HS-27A (cell line): Measurements from ENCODE around the gene RNF180.
A peak's percentile ranks its signal among the peaks of the same experiment; 100 is the strongest.

Source experiments
- DNase-seq: peaks from one replicate; pipeline ENCODE4 v3.0.0-alpha.2; 2012; ENCODE audit warnings: low read depth, missing footprints

The RNF180 gene, protein sequence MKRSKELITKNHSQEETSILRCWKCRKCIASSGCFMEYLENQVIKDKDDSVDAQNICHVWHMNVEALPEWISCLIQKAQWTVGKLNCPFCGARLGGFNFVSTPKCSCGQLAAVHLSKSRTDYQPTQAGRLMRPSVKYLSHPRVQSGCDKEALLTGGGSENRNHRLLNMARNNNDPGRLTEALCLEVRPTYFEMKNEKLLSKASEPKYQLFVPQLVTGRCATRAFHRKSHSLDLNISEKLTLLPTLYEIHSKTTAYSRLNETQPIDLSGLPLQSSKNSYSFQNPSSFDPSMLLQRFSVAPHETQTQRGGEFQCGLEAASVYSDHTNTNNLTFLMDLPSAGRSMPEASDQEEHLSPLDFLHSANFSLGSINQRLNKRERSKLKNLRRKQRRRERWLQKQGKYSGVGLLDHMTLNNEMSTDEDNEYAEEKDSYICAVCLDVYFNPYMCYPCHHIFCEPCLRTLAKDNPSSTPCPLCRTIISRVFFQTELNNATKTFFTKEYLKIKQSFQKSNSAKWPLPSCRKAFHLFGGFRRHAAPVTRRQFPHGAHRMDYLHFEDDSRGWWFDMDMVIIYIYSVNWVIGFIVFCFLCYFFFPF

DNA sequence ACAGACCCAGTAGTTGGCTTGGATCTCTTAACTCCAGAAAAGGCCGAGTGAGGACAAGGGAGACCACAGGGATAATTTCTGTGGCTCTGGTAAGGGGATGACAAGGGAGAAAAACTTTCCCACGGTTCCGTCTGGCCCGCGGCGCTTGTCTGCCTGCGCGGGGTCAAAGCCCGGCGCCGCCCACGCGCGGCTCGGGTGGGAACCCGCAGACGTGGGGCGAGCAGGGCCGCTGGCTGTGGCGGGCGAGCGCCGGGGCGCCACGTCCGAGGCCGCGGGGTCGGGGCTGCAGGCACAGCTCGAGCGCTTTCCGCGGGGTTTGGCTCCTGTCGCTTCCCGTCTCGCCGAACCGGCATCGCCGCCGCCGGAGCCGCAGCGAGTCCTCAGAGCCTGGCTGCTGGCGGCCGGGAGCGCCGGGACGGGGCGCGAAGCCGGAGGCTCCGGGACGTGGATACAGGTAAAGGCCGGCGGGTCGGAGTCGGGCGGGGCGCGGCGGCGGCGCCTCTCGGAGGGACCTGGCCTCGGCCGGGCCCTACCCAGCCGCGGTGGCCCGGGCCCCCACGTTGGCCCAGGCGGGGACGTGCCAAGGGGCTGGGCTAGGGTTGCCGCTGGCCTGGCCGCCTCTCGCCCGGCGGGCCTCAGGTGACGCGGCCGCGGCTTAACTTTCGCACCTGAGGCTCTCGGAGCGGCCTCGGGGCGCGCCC is at the start of gene RNF180:
TSS of gene RNF180 (plus strand) at position 344 of the 701 bp plus-strand sequence. CDS start 34,965 bp downstream, outside the sequence.
- no peak for DNase-seq

DNA sequence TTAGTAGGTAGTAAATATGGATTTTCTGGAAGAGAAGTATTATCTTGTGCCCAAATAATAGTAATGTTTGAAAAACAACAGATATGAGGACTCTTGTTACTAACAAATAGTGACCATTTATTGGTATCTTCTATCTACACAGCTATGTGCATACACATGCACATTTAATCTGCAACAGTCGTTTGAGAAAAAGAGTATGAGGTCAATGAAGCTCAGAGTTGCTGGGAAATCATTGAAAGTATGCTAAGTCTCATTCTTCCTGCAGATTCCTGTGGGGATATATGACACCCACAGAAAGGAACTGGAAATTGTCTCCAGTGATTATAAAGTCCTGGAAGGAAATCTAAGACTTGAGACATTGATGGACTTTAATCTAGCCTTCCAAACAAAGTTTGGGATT is 40.1 kb upstream of the RNF180 start:
- no peak for DNase-seq

DNA sequence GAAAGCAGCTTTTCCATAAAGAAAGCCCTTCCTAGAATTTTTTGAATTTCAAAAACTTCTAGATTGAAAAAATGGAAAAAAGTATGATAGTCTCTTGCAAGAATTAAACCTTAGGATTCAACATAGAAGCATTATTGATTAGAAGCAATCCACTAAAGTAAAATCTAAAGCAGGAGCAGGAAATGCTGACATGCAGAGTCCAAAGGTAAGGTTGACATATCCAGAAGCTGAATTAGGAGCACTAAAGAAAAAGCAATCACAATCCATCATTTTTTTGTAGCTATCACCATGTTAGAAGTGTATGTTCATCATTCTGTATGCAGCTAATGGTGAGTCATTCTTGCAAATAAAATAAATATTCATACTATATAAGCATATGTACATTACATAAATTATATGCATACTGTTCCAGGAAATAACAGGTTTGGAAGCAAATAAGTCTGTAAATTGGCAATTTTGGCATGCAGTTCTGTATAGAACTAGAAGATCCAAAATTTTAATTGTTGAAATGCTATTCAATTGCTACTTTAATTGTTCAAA is 39.4 kb upstream of the RNF180 start:
- DNase-seq = no peak

DNA sequence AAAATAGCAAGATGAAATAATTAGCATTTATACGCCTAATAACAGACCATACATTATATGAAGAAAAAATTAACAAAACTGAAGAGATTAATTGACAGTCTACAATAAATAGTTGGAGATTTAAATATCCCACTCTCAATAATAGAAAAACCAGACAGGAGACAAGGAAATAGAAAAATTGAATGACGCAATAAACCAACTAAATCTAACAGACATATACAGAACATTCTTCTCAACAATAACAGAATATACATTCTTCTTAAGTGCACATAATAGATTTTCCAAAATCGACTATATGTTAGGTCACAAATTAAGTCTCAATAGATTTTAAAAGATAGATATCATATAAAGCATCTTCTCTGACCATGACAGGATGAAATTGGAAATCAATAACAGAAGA is 25.6 kb upstream of the RNF180 start:
- no peak for DNase-seq

DNA sequence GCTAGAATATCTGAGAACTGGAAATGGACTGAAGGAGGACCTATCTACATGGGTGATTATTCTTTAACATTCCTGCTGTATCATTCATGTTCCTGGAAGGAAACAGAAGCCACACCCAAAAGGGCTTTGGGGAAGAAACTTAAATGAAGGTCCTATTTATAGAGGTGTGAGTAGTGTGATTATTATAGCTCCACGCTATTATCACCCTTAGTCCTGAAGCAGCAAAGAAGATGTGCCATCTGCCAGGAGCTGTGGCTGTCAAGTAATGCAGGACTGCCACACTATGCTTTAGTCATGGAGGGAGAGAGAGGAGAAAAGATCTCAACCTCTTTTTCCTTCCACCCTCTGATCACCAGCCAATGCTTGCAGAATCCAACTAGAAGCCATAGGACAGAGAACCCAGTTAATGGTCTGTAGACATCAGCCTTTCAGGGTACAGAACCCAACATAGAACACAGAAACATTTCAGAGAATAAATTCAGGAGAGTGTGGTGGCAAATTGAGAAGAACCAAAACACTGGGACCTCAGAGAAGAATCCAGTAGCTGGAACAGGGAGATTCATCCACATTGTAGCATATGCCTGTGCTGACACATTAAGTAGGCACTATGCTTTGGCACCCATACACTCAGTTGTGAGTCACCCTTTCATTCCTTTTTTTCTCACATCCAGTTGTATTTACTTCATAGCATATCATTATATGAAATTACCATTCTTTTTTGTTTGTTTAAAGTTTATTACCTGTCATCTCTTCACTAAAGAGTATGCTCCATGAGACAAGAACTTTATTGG is 21.0 kb upstream of the RNF180 start:
- DNase-seq = peak; percentile 30

DNA sequence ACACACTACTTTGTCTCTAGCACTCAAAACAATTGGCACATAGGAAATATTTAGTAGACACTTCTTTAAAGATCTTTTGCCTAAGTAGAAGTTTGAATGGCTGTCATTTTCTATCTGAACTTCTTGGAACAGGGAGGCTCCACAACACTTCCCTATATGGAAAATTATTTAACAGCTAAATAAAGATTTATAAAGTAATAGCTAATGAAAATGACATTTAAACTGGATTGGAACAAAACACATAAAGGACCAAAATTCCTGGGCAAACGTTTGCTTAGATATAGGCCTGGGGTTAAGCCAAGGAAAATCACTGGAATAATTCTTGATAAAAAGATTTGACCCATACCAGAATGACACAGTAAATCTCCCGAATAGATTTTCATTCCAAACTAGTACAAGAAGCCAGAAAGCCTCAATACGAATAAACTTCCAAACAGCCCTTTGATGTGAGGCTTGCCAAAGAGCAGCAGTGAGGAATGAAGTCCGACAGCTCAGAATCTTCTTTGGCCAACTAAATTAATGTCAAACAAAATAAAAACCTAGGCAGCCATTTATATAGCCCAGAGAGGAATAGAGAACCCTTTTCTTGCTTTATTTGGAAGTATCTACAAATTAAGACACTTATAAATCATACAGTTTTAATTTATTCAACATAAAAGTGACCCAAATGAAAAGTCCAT is 20.3 kb upstream of the RNF180 start:
- no peak for DNase-seq

DNA sequence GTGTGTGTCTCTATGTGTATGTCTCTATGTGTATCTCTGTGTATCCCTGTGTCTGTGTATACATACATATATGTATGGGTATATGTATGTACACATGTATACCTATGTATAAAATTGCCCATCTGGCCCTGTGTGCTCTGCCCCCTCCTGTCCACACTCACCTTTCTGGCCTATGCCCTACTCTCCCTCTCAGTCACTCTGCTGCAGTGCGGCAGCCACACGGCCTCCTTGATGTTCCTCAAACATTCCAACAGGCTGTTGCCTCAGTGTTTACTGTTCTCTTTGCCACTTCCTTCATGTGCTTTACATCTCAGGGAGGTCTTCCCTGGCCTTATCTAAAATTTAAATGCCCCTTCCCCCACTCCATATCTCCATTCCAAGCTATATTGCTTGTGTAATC is 18.3 kb upstream of the RNF180 start:
- no peak for DNase-seq

DNA sequence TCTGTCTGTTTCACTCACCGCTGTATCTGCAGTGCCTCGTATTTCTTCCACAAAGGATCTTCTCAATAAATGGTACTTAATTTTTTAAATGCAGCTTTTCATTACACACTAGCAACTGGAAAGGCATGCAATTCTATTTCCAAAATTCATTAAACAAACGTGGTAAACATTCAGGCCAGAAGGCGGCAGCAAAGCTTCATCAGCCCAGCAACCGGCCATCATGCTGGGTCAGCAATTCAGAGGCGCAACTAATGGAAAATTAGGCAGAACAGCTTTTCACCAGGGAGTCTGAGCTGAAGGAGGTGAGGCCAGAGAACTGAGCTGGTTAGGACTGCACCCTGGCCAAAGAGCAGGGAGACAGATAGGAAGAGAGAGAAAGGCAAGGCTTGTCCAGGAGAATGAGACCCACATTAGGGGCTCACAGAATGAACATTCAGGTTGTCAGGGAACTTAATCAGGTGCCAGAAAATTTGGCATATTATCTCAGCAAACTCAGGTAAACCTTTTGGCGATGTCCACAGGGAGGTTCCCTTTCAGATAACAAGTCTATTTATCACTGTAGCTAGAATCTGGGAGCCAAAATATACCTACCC is 17.7 kb upstream of the RNF180 start:
- DNase-seq = peak; percentile 20

DNA sequence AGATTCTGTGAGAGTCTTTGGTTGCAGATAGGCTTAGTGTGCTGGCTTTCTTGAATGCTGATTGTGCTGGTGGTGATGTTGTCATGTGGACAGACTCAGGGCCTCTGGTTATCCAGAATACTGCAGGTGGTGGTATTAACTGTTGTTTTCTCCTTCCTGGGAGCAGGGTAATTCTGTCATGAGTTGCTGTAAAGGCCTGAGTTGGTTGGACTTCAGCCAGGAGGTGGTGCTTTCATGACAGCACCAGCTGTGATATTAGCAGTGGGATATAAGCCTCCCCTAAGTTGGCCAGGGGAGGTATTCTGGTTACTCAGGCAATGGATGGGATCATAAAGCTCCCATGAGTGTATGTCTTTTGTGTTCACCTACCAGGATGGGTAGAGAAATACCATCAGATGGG is 16.4 kb upstream of the RNF180 start:
- DNase-seq = no peak

DNA sequence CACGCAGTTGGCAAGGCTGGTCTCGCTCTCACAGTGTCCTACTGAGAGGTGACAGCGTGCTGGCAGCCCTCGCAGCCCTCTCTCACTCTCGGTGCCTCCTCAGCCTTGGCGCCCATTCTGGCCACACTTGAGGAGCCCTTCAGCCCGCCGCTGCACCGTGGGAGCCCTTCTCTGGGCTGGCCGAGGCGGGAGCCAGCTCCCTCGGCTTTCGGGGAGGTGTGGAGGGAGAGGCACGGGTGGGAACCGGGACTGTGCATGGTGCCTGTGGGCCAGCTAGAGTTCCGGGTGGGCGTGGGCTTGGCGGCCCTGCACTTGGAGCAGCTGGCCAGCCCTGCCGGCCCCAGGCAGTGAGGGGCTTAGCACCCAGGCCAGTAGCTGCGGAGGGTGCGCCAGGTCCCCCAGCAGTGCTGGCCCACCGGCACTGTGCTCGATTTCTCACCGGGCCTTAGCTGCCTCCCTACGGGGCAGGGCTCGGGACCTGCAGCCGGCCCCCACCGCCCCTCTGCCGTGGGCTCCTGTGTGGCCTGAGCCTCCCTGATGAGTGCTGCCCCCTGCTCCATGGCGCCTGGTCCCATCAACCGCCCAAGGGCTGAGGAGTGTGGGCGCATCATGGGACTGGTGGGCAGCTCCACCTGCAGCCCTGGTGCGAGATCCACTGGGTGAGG is 15.7 kb upstream of the RNF180 start:
- no peak for DNase-seq

DNA sequence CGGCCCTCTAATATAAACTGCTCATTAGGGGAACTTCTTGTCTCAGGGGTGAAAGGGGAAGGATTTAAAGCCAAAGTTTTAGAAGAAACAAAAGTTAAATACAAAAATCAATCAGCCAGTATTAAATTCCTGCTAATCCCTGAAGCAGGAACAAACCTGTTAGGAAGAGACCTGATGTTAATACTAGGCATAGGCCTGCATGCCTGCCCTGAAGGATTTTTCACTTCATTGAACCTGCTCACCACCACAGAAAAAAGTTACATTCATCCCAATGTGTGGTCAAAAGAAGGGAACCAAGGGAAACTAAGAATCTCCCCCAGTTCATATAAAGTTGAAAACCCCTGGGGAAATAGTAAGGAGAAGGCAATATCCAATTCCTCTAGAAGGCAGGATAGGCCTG is 9.4 kb upstream of the RNF180 start:
- no peak for DNase-seq

DNA sequence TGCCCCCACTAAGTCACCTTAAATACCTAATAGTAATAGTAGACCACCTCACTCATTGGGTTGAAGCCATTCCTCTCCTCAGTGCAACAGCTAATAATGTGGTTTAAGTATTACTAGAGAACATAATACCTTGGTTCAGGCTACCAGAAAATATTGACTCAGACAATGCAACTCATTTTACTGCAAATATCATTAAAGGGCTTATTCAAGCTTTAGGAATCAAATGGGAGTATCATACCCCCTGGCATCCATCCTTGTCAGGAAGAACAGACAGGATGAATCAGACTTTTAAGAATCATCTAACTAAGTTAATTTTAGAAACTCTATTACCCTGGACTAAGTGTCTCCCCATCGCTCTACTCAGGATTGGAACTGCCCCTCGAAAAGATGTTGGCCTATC is 6.8 kb upstream of the RNF180 start:
- no peak for DNase-seq

DNA sequence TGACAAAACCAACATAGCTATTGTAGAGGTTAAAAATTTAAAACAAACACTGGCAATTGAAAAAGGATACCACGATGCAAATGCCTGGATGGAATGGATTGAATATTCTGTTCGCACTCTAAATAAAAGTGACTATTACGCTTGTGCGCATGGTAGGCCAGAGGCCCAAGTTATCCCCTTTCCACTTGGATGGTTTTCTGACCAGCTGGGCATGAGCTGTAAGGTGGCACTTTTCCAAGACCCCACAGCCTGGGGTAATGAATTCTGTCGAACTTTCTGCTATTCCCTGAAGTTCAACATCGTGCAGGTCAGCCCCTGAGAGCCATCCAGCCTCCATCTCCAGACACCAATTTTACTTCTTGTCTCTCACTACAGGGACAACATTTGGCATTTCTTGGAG is 5.4 kb upstream of the RNF180 start:
- no peak for DNase-seq

DNA sequence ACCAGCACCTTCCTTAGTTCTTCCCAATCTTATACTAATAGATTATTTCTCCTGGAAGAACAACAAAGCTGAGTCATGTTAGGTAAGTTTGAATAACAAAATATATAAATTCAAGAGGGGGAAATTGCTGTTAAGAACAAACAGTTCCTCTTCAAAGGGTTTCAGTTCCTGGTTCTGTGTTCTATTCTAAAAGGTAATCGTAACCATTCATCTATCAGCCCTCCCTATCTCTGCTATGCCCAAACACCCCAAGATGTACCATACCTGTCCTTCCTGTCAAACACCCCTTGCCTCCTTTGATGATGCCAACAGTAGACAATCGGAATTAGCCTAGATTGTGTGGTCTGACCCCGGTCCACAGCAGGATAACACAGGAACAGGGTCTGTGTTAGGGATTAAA is 4.2 kb upstream of the RNF180 start:
- DNase-seq = no peak

DNA sequence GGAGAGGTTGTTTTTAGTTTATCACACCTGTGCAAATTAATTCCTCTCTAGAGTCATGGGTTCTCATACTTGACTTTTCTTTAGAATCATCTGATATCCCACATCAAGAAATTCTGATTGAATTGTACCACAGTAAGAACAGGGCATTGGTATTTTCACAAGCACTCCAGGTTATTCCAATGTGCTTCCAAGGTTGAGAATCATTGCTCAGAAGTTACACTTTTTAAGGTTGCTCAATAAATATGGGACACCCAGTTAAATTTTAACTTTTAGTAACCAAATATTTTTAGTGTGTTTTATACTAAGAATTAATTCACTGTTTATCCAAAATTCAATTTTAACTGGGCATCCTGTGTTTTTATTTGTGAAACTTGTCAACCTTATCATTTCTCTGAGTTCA is 2.5 kb upstream of the RNF180 start:
- DNase-seq = no peak

DNA sequence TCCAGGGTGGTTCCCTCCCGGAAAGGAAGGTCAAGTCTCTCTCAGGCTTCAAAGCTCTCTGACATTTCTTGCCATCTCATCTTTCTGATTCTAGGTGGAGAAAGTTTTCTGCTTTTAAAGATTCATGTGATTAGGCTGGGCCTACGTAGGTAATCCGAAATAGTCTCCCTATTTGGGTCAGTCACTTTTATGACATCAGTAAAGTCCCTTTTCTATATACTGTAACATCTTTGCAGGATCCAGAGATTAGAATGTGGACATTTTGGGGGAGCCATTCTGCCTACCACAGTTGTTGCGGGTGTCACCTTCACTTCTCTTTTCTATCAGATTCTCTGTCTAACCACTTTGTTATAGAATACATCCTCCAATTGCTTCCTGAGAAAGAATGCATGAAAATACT is 1.9 kb upstream of the RNF180 start:
- DNase-seq = no peak

DNA sequence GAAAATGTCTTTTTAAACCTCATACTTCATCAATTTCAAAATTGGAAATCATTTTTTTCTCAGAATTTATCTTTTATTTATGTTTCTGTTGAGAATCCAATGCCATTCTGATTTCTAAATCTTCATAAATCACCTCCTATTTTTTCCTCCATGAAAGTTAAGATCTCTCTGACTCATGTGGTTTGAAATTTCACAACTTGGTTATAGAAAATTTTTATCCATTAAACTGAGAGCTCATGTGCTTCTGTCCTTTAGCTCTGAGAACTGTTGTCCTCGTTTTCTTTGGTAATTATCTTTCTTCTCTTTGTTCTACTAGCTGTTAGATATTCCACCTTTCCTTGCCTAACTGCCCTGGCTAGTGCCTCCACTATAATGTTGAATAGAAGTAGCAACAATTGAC is 1.5 kb upstream of the RNF180 start:
- no peak for DNase-seq

DNA sequence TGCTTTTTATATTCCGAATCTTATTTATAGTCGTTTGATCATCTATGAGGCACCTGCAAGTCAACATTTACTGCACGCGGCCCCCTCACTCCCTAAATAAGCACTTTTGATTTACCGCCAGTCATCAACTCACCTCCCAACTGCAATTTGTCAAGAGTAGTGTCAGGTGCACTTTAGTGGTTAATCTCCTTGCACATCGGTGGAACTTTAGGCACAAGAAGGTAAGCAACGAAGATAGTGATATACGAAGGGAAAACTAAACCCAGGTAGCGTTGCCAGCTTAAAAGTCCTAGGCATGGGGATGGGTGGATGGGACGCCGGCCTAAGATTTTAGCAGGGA is 513 bp upstream of the RNF180 start:
- no peak for DNase-seq

DNA sequence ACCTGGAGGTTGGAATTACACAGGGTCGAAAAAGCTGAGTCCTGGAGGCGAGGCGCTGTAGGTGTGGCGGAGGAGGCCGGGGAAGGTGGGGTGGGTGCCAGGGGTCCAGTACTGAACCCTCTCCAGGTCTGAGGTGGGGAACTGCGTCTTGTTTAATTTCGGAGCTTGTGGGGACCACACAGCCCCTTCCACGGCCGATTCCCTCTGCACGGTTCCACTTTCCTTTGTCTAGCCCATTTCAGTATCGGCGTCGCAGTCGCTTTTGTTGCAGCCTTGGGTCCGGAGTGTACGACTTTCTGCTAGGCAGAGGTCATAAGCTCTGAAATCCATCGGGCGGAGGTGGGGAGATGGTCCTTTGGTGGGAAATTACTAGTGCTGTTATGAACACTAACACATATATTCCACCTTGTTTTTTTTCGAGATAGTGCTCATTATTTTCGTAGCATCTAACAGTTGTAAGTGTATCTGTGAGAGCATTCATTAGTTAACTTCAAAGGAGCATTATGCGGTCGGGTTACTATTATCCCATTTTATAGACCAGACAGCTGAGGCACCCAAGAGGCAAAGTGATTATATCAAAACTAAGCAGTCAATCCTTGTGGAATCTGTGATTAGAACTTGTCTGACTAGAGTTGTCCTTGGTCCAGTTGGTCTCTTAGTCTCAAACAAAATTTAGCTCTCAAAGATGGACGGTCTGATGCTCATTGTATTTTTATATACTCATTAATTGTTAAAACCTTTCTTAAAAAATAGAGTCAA is 737 bp downstream of the RNF180 start:
- no peak for DNase-seq

DNA sequence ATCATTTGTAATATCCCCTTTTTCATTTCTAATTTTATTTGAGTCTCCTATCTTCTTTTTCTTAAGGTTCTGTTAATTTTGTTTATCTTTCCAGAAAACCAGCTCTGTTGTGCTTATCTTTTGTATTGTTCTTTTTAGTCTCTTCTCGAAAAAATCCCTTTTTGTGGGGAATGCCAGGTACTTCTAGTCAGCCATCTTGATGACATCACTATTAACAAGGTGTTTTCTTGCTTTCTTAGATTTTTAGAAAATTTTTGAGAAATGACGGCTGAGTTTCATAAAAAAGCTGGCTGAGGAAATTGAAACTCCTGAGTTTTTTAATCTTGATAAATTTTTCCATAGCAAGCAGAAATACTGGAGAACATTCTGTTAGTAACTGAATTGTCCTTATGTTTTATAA is 10.7 kb downstream of the RNF180 start:
- DNase-seq = no peak
